HCT116 (cell line): ENCODE measurements around the gene RAD17.

ENCODE experiments used
- EZH2phosphoT487 ChIP-seq: fragments of 200-600 bp; IDR thresholded peaks from 2 replicates; pipeline ENCODE4 v1.6.1; 2018; ENCODE audit warnings: antibody characterized with exemption, borderline replicate concordance
- TF ChIP-seq, protein P1 (sequence below): IDR thresholded peaks from 2 replicates; pipeline ENCODE4 v1.6.1; 2012
- TF ChIP-seq, protein P2 (sequence below), 3 experiments: fragments of 200-600 bp in 1 of 3; sonication (generic) in 1 of 3; IDR thresholded peaks in 2 of 3; conservative IDR thresholded peaks in 1 of 3; 2 replicates each; pipeline ENCODE4 v1.5.1; 2012 to 2017; ENCODE audit warnings: low read depth in 2 of 3, low read length in 2 of 3, antibody characterized with exemption in 1 of 3, borderline replicate concordance in 1 of 3, control low read depth in 1 of 3, mild to moderate bottlenecking in 1 of 3, mixed read lengths in 1 of 3, mixed run types in 1 of 3, moderate library complexity in 1 of 3; ENCODE audit not compliant: insufficient read depth in 1 of 3

DNA sequence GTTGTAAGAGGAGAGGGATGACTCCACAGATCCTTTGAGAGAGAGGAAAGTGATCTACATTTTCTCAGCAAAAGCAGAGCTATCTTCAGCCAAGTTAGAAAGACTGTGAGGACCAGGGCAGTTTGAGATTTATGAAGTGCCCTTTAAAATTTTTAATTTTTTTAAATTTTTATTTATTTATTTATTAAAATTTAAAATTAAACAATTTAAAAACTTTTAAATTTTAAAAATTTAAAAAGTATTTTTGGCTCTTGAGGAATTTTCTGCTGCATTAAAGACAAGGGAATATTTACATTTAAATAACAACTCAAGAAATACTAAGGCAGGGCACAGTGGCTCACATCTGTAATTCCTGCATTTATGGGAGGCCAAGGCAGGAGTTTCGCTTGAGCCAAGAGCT is 92.6 kb downstream of the RAD17 start:
- TF ChIP-seq EZH2phosphoT487: no peak
- TF ChIP-seq, protein P1, sequence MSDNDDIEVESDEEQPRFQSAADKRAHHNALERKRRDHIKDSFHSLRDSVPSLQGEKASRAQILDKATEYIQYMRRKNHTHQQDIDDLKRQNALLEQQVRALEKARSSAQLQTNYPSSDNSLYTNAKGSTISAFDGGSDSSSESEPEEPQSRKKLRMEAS: no peak
- TF ChIP-seq, protein P2, sequence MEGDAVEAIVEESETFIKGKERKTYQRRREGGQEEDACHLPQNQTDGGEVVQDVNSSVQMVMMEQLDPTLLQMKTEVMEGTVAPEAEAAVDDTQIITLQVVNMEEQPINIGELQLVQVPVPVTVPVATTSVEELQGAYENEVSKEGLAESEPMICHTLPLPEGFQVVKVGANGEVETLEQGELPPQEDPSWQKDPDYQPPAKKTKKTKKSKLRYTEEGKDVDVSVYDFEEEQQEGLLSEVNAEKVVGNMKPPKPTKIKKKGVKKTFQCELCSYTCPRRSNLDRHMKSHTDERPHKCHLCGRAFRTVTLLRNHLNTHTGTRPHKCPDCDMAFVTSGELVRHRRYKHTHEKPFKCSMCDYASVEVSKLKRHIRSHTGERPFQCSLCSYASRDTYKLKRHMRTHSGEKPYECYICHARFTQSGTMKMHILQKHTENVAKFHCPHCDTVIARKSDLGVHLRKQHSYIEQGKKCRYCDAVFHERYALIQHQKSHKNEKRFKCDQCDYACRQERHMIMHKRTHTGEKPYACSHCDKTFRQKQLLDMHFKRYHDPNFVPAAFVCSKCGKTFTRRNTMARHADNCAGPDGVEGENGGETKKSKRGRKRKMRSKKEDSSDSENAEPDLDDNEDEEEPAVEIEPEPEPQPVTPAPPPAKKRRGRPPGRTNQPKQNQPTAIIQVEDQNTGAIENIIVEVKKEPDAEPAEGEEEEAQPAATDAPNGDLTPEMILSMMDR (IDR thresholded peaks at IDR 0.05 in 2 of 3, conservative IDR thresholded peaks at IDR 0.05 in 1 of 3; ENCODE audit: borderline replicate concordance in 1 of 3, insufficient read depth in 1 of 3, low read depth in 2 of 3, low read length in 2 of 3): no peak
